GM19452 (cell line): ENCODE measurements around the gene LRRC56.
A peak's percentile ranks its signal among the peaks of the same experiment; 100 is the strongest.

Source experiments
- ATAC-seq: cut with Tn5 transposase; IDR thresholded peaks from one replicate; pipeline ENCODE4 v1.9.1; 2021; ENCODE audit not compliant: unreplicated experiment

The LRRC56 gene

GRCh38 chr11:536841-537621 lies at the start of gene LRRC56:
LRRC56 (plus strand) TSS chr11:537527; CDS start chr11:540685, 3,158 bp downstream.
- peak; percentile 52 for ATAC-seq

GRCh38 chr11:487571-488021 lies 49.7 kb upstream of the LRRC56 start:
- ATAC-seq: no peak

- no peak for ATAC-seq
These were observed 49.3 kb upstream of the LRRC56 start for GRCh38 chr11:488062-488461.

GRCh38 chr11:488579-488978 lies 48.7 kb upstream of the LRRC56 start:
- ATAC-seq: no peak

GRCh38 chr11:488992-489391 lies 48.3 kb upstream of the LRRC56 start:
- no peak for ATAC-seq

- ATAC-seq: no peak
These were observed 47.6 kb upstream of the LRRC56 start for GRCh38 chr11:489610-490185.

GRCh38 chr11:490186-490929 lies 47.0 kb upstream of the LRRC56 start:
- ATAC-seq: no peak

- ATAC-seq: no peak
These were observed 46.4 kb upstream of the LRRC56 start for GRCh38 chr11:490930-491260.

- ATAC-seq: no peak
These were observed 46.0 kb upstream of the LRRC56 start for GRCh38 chr11:491358-491757.

- no peak for ATAC-seq
These were observed 44.7 kb upstream of the LRRC56 start for GRCh38 chr11:492427-493226.

GRCh38 chr11:494761-495536 lies 42.4 kb upstream of the LRRC56 start:
- no peak for ATAC-seq

- no peak for ATAC-seq
These were observed 41.8 kb upstream of the LRRC56 start for GRCh38 chr11:495537-495931.

GRCh38 chr11:496834-497564 lies 40.3 kb upstream of the LRRC56 start:
- no peak for ATAC-seq

GRCh38 chr11:497565-498296 lies 39.6 kb upstream of the LRRC56 start:
- ATAC-seq: no peak

- ATAC-seq: no peak
These were observed 38.8 kb upstream of the LRRC56 start for GRCh38 chr11:498297-499181.

- no peak for ATAC-seq
These were observed 37.9 kb upstream of the LRRC56 start for GRCh38 chr11:499201-500076.

GRCh38 chr11:501001-501682 lies 36.2 kb upstream of the LRRC56 start:
- ATAC-seq: no peak
